ENCODE data around the gene ITPRIPL1.
A peak's percentile ranks its signal among the peaks of the same experiment; 100 is the strongest.

Gene ITPRIPL1

GRCh38 chr2:96319396-96319795 is 5.7 kb upstream of the ITPRIPL1 start:
- no peaks in the 10 kb centered on the region for H3K9me3 ChIP-seq (ENCODE audit: severe bottlenecking)
- H3K27me3 ChIP-seq (ENCODE audit: insufficient read depth, low read depth, severe bottlenecking): no peaks in the 10 kb centered on the region
- DNase-seq: no peak
- H3K36me3 ChIP-seq: no peaks in the 10 kb centered on the region
- no peak overlapping the region for H3K27ac ChIP-seq
- TF ChIP-seq CTCF (IDR thresholded peaks at IDR 0.05; ENCODE audit: low read depth, low read length): no peak
- H3K4me3 ChIP-seq (ENCODE audit: low read depth, low read length): no peak overlapping the region

GRCh38 chr2:96320326-96320725 is 4.8 kb upstream of the ITPRIPL1 start:
- no peaks in the 10 kb centered on the region for H3K36me3 ChIP-seq
- peak overlapping the region; percentile 61 for H3K4me3 ChIP-seq (ENCODE audit: low read depth, low read length)
- TF ChIP-seq CTCF (IDR thresholded peaks at IDR 0.05; ENCODE audit: low read depth, low read length): no peak

GRCh38 chr2:96320728-96321622 is 4.1 kb upstream of the ITPRIPL1 start:
- Histone ChIP-seq H3K27me3 (ENCODE audit: insufficient read depth, low read depth, severe bottlenecking) (no peaks in the 10 kb centered on the region), H3K27ac (peak overlapping the region; percentile 75)

More at GRCh38 chr2:96320326-96320725, 4.8 kb upstream of the ITPRIPL1 start:
- Histone ChIP-seq H3K9me3 (ENCODE audit: severe bottlenecking) (no peaks in the 10 kb centered on the region), H3K27me3 (ENCODE audit: insufficient read depth, low read depth, severe bottlenecking) (no peaks in the 10 kb centered on the region), H3K27ac (no peak overlapping the region)
- no peak for DNase-seq

GRCh38 chr2:96323849-96324248 is 1.3 kb upstream of the ITPRIPL1 start:
- Histone ChIP-seq H3K27me3 (ENCODE audit: insufficient read depth, low read depth, severe bottlenecking) (no peaks in the 10 kb centered on the region), H3K27ac (peak overlapping the region; percentile 90), H3K4me3 (ENCODE audit: low read depth, low read length) (no peak overlapping the region), H3K9me3 (ENCODE audit: severe bottlenecking) (no peaks in the 10 kb centered on the region), H3K36me3 (peaks cover 29% of the 10 kb centered on the region)
- no peak for DNase-seq
- TF ChIP-seq CTCF (IDR thresholded peaks at IDR 0.05; ENCODE audit: low read depth, low read length): no peak

More at GRCh38 chr2:96320728-96321622, 4.1 kb upstream of the ITPRIPL1 start:
- DNase-seq: peak; percentile 78
- H3K36me3 ChIP-seq: no peaks in the 10 kb centered on the region; the same call in 1 of the 2 replicates
- peak overlapping the region; percentile 61 for H3K4me3 ChIP-seq (ENCODE audit: low read depth, low read length)
- H3K9me3 ChIP-seq (ENCODE audit: severe bottlenecking): no peaks in the 10 kb centered on the region
- no peak for TF ChIP-seq CTCF (IDR thresholded peaks at IDR 0.05; ENCODE audit: low read depth, low read length)

GRCh38 chr2:96324721-96325040 is 436 bp upstream of the ITPRIPL1 start:
- H3K27me3 ChIP-seq (ENCODE audit: insufficient read depth, low read depth, severe bottlenecking): no peaks in the 10 kb centered on the region
- DNase-seq: no peak
- no peaks in the 10 kb centered on the region for H3K9me3 ChIP-seq (ENCODE audit: severe bottlenecking)
- H3K4me3 ChIP-seq (ENCODE audit: low read depth, low read length): peak overlapping the region; percentile 67
- H3K36me3 ChIP-seq: peaks cover 35% of the 10 kb centered on the region
- no peak for TF ChIP-seq CTCF (IDR thresholded peaks at IDR 0.05; ENCODE audit: low read depth, low read length)
- peak overlapping the region; percentile 90 for H3K27ac ChIP-seq
